Stimulated activated CD8-positive, alpha-beta memory T cell treated with anti-CD3 and anti-CD28 coated beads, Interleukin-12 subunit alpha, Interleukin-12 subunit beta, amount 100 ng/mL, for 24 hours (primary cell): ENCODE measurements around the gene BNC2.

Experiments
- DNase-seq: peaks from one replicate; pipeline ENCODE4 v3.0.0-alpha.2; 2020; ENCODE audit errors: extremely low read depth

Gene BNC2

DNA sequence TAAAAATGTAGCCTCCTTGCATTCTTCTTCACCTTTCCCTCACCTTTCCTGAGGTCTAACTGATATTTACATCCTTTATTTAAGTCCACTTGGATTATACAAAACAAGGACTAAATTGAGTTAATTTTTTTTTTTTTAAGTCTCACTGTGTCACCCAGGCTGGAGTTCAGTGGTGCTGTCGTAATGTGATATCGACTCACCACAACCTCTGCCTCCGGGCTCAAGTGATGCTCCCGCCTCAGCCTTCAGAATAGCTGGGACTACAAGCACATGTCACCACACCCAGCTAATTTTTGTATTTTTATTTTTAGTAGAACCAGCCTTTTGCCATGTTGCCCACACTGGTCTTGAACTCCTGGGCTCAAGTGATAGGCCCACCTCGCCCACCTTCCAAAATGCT is 195.3 kb downstream of the BNC2 start:
- no peak for DNase-seq

DNA sequence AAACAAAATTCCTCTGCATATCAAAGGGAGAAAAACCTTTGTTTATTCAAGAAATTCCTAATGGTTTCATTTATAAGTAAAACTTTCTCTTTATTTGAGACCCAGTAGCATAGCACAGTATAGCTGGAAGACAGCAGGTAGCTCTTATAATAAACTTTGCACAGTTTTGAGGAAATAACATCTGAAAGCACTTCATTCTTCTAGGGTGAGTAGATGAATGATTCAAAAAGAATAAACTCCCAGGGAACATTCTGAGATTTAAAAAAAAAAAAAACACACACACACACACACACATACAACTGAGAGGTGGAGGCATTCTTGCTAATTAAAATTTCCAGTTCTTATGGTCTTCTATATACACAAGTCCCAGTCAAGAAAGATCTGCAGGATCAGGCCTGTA is 197.3 kb downstream of the BNC2 start:
- DNase-seq = no peak

DNA sequence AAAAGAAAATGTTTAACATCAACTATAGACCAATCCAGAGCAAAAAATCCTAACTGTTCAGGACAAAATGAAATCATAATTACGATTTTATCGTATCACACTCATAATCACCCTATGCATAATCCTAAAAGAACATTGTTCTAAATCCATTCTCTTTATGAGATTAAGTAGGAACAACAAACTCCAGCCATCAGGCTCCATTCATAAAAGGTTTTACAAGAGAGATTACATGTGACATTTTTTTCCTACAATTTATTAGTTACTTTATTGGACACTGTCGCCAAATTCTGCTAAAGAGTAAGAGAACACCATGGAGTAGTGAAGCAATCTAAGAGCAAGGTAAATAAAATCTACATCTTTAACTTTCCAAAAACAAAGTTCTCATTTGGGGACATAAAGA is 198.0 kb downstream of the BNC2 start:
- no peak for DNase-seq

- no peak for DNase-seq
Observed at GRCh38 chr9:16671591-16672137, 198.8 kb downstream of the BNC2 start.

DNA sequence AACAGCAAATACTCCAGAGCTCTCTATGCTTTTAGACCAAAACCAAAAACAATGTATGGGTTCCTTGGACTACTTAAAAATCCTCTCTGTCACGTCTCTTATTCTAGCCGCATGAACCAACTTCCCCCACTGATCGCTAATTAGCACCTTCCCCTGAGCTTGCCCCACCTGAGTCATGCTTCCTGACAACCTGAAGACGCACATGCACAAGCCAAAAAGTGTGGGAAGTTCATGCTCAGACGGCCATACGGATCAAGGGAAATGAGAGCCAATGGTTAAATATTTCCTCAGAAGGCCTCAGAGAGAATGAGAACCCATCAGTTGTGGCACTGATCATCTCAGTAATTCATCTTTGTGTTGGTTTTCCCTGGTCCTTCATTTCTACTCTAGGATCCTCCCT is 199.7 kb downstream of the BNC2 start:
- DNase-seq = no peak

DNA sequence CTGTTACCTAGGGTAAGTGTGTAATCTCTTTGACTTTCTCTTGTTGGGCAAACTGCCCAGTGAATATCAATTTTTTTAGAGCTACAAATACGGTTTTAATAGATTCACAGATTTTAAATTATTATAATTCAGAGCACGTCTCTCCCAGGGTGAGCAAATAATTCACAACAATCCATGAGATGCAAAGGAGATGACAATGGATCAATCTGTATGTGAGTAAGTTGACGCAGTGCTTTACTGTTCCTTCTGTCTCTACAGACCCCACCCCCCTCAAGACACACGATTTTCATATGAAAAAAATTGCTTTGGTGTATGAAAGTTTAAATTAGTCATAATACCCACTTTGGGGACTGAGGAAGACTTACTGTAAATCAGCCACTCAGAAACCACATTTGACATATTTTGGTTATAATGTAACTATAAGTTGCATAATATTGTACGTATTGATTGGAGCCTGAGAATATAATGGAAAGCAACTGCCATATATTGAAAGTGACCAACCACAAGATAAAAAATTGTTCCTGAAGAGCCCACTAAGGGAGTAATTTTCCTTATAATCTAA is 201.7 kb downstream of the BNC2 start:
- no peak for DNase-seq

DNA sequence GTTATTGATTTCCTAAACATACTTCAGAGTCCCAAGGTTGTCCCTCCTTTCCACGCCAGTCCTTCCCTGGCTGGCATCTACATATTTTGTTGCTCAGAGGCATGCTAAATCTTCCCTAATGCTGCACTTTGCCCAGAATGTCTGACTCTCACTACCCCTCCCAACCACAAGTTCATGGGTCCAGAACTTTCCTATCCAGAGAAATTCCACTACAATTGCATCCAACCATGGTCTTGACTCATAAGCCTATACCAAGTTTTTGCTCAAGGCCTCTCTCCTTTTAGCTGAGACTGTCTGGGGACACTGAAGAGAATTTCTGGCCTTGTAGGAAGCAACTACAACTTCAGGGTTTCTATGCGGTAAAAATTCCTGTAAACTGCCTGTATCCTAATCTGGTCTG is 206.3 kb downstream of the BNC2 start:
- no peak for DNase-seq

DNA sequence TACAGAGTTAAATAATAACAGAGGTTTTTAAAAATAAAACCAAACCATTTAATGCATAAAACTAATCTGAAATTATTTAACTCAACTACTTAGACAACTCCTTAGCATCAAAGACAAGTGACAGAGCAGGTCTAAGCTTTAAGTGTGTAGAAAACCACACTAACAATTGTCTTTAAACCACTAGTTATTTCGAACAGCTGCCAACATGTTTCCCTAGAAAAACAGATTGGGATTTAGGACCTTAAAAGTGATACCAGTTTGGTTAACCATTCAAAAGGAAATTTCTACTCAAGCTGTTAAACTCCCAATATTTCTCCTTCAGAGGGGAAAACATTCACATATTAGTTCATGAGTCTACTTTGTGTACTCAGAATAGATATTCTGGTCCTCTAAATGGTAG is 208.7 kb downstream of the BNC2 start:
- no peak for DNase-seq

- DNase-seq = no peak
Observed at GRCh38 chr9:16659096-16659495, 211.4 kb downstream of the BNC2 start.

DNA sequence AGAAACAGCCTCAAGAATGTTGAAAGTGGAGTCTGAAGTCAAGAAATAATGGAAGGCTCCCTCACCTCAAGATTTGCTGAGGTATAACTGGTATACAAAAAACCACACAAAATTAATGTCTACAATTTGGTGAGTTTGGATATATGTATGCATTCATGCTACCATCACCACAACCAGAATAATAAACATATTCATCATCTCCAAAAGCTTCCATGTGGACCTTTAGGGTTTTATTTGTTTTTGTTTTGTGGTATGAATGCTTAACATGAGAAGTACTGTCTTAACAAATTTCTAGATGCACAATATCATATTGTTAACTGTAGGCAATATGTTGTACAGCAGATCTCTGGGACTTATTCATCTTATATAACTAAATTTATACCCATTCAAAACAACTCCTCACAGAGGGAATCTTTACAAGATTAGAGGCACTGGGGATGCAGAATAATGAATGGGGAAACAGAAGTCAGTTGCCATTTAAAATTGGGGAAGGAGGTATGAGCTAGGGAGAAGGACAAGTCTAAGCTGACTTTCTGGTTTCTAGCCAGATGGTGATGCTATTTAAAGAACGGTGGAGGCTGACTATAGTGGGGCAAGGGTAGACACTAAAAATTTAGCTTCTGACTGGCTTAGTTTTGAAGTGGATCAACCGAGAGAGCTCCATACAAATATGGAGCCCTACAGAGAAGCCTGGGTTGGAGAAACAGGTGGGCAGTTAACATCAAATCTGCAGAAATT is 213.9 kb downstream of the BNC2 start:
- DNase-seq = no peak

- no peak for DNase-seq
Observed at GRCh38 chr9:16654596-16655126, 215.8 kb downstream of the BNC2 start.

- no peak for DNase-seq
Observed at GRCh38 chr9:16653491-16654399, 216.7 kb downstream of the BNC2 start.

GRCh38 chr9:16652582-16652981 is 217.9 kb downstream of the BNC2 start:
- DNase-seq = no peak

DNA sequence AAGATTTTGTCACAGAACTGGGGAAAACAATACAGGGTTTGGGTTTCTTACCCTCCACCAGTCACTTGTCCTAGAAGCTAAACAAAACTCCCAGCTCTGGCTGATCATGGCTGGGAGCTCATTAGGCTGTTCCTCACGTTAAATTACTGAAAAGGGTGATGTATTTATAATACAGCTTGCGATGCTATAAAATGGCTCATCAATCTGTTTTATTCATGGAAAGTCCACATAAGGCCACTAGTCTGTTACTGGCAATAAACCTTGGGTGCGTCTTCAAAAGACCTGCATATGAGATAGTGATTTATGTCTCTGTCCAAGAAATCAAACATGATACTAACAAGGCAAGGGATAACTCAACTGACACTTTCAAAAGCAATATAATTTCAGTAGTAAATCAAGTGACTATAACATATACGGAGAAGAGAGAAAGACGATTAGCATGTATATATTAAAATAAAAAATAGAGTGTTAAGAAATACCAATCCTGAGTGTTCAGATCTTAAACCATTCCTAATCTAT is 219.0 kb downstream of the BNC2 start:
- no peak for DNase-seq

DNA sequence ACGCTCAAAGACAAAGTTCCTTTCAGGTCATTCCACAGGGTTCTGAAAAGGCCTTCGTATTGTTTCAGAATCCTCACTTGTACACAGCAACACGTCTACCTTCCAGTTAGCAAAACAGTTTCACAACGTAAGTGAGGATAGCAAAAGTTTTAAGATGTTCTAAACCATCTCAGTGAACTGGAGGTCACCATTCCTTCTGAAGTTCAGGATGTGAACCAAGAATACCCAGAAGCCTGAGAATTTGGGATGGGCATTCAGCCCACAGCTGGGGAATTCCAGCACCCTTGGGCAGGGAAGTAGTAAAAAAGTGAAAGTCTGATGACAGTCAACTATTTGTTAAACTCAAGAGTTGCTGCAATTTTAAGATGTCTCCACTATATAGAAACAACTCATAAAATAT is 224.5 kb downstream of the BNC2 start:
- DNase-seq = no peak

- no peak for DNase-seq
Observed at GRCh38 chr9:16642421-16643109, 227.9 kb downstream of the BNC2 start.

GRCh38 chr9:16640649-16641048 is 229.8 kb downstream of the BNC2 start:
- no peak for DNase-seq

DNA sequence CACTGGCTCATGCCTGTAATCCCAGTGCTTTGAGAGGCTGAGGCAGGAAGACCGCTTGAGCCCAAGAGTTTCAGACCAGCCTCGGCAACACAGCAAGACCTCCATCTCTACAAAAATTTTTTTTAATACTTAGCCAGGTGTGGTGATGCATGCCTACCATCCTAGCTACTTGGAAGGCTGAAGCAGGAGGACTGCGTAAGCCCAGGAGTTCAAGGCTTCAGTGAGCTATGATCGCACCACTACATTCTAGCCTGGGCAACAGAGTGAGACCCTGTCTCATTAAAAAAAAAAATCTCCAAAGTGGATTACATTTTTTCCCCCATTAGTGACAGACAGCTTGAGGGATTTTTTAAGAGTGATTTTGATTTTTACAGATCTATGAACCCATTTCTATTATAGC is 230.8 kb downstream of the BNC2 start:
- DNase-seq = no peak

DNA sequence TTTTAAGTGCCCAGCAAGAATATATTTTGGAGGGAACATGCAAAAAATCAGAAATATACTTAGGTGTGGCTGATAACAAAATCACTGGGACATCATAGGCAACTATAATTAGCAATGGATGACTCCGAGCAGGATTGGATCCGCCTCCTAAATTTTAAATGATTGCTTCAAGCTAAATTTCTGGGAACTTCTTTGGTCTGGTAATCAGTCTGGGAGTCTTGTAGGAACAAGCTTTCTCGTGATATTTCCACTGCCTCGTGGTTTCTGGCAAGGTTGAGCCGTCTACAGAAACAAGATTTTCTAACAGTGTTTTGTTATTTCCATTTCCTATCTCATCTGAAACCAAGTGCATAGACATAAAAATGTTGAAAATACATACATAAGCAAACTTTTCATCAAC is 232.6 kb downstream of the BNC2 start:
- no peak for DNase-seq

DNA sequence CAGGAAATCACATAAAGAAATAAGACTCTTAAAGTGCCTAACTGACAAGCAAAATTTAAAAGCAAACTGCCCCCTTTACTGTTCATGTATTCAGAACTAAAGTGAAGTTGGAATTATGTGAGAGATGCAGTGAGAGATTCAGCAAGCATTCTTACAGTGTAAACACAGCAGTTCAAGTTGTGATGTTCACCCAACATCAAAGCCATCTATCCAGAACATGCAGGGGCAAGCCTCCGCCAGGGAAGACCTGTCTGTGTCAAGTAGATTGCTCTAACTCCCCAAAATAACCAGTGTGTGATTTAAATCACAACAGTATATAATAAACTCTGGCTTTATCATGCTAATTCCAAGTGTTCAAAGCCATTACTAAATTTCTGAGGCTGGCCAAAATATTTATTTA is 233.3 kb downstream of the BNC2 start:
- no peak for DNase-seq

DNA sequence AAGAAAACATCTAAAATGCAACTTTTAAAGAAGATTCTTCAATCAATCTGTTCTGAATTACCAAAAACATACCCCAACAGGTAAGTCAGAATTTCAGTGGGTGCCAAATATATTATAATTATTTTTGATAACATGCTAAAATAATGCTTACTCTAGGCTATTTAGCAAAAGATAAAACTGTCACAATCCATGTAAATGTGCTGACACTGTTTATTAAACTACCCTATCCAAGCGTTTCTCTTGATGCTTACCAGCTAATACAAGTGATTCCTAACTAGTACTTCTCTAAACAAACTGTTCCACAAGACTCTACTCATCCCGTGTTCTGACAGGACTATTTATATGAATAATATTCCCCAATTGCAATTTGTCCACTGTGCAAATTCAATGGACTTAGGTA is 236.7 kb downstream of the BNC2 start:
- no peak for DNase-seq

GRCh38 chr9:16628413-16628812 is 242.1 kb downstream of the BNC2 start:
- DNase-seq = no peak
